GM23338 (cell line): ENCODE measurements around the gene TM4SF5.

Experiments used
- CREB1 ChIP-seq: fragments of 250-450 bp; sonication (Bioruptor Pico); IDR thresholded peaks from 2 replicates; pipeline ENCODE4 v1.5.0; 2020; ENCODE audit warnings: low read depth, mild to moderate bottlenecking, moderate library complexity
- CTCF ChIP-seq, 2 experiments: fragments of 200-600 bp in 1 of 2; sonication (generic) in 1 of 2; conservative IDR thresholded peaks; 2 replicates each; pipeline versions ENCODE4 v1.5.1 to v1.6.1; 2016 to 2017; ENCODE audit warnings: antibody characterized with exemption in 2 of 2, low read depth in 2 of 2, mild to moderate bottlenecking in 2 of 2, moderate library complexity in 1 of 2
- EZH2 ChIP-seq: fragments of 200-600 bp; sonication (generic); IDR thresholded peaks from one replicate; pipeline ENCODE4 v1.8.0; 2017; ENCODE audit warnings: antibody characterized with exemption, mild to moderate bottlenecking, low read depth; ENCODE audit not compliant: unreplicated experiment
- EZH2phosphoT487 ChIP-seq: fragments of 200-600 bp; sonication (generic); IDR thresholded peaks from one replicate; pipeline ENCODE4 v1.8.1; 2018; ENCODE audit warnings: antibody characterized with exemption; ENCODE audit not compliant: unreplicated experiment
- JUNB ChIP-seq: IDR thresholded peaks from one replicate; pipeline ENCODE4 v1.6.1; 2016; ENCODE audit warnings: antibody characterized with exemption; ENCODE audit not compliant: unreplicated experiment
- NANOG ChIP-seq: IDR thresholded peaks from 2 replicates; pipeline ENCODE4 v1.6.1; 2016; ENCODE audit warnings: antibody characterized with exemption, borderline replicate concordance
- POLR2AphosphoS5 ChIP-seq: IDR thresholded peaks from 2 replicates; pipeline ENCODE4 v1.6.1; 2016; ENCODE audit warnings: antibody characterized with exemption, low read depth
- STAT1 ChIP-seq: IDR thresholded peaks from one replicate; pipeline ENCODE4 v1.6.1; 2016; ENCODE audit warnings: antibody characterized with exemption; ENCODE audit not compliant: unreplicated experiment
- ZNF114 ChIP-seq: fragments of 250-450 bp; sonication (Bioruptor Pico); IDR thresholded peaks from 2 replicates; pipeline ENCODE4 v1.5.0; 2020; ENCODE audit warnings: mild to moderate bottlenecking, moderate library complexity
- ZNF331 ChIP-seq: fragments of 250-450 bp; sonication (Bioruptor Pico); IDR thresholded peaks from 2 replicates; pipeline ENCODE4 v1.5.0; 2020; ENCODE audit warnings: low read depth, mild to moderate bottlenecking, moderate library complexity
- TF ChIP-seq, protein P1 (sequence below): IDR thresholded peaks from 2 replicates; pipeline ENCODE4 v1.6.1; 2016; ENCODE audit warnings: antibody characterized with exemption
- TF ChIP-seq, protein P2 (sequence below): IDR thresholded peaks from one replicate; pipeline ENCODE4 v1.6.1; 2018; ENCODE audit warnings: antibody characterized with exemption; ENCODE audit not compliant: unreplicated experiment
- TF ChIP-seq, protein P3 (sequence below): fragments of 250-450 bp; sonication (Bioruptor Pico); IDR thresholded peaks from 2 replicates; pipeline ENCODE4 v1.5.0; 2020; ENCODE audit warnings: mild to moderate bottlenecking, moderate library complexity

- TF ChIP-seq CTCF (conservative IDR thresholded peaks at IDR 0.05; ENCODE audit: low read depth in 2 of 2) (no peak), ZNF114 (CRISPR knock-in tag) (no peak), EZH2 (no peak), POLR2AphosphoS5 (no peak), CREB1 (CRISPR knock-in tag) (no peak), EZH2phosphoT487 (no peak), NANOG (no peak), JUNB (no peak), ZNF331 (no peak), STAT1 (no peak)
- TF ChIP-seq, protein P1, sequence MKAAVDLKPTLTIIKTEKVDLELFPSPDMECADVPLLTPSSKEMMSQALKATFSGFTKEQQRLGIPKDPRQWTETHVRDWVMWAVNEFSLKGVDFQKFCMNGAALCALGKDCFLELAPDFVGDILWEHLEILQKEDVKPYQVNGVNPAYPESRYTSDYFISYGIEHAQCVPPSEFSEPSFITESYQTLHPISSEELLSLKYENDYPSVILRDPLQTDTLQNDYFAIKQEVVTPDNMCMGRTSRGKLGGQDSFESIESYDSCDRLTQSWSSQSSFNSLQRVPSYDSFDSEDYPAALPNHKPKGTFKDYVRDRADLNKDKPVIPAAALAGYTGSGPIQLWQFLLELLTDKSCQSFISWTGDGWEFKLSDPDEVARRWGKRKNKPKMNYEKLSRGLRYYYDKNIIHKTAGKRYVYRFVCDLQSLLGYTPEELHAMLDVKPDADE = no peak
- TF ChIP-seq, protein P2, sequence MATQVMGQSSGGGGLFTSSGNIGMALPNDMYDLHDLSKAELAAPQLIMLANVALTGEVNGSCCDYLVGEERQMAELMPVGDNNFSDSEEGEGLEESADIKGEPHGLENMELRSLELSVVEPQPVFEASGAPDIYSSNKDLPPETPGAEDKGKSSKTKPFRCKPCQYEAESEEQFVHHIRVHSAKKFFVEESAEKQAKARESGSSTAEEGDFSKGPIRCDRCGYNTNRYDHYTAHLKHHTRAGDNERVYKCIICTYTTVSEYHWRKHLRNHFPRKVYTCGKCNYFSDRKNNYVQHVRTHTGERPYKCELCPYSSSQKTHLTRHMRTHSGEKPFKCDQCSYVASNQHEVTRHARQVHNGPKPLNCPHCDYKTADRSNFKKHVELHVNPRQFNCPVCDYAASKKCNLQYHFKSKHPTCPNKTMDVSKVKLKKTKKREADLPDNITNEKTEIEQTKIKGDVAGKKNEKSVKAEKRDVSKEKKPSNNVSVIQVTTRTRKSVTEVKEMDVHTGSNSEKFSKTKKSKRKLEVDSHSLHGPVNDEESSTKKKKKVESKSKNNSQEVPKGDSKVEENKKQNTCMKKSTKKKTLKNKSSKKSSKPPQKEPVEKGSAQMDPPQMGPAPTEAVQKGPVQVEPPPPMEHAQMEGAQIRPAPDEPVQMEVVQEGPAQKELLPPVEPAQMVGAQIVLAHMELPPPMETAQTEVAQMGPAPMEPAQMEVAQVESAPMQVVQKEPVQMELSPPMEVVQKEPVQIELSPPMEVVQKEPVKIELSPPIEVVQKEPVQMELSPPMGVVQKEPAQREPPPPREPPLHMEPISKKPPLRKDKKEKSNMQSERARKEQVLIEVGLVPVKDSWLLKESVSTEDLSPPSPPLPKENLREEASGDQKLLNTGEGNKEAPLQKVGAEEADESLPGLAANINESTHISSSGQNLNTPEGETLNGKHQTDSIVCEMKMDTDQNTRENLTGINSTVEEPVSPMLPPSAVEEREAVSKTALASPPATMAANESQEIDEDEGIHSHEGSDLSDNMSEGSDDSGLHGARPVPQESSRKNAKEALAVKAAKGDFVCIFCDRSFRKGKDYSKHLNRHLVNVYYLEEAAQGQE = no peak
- TF ChIP-seq, protein P3, sequence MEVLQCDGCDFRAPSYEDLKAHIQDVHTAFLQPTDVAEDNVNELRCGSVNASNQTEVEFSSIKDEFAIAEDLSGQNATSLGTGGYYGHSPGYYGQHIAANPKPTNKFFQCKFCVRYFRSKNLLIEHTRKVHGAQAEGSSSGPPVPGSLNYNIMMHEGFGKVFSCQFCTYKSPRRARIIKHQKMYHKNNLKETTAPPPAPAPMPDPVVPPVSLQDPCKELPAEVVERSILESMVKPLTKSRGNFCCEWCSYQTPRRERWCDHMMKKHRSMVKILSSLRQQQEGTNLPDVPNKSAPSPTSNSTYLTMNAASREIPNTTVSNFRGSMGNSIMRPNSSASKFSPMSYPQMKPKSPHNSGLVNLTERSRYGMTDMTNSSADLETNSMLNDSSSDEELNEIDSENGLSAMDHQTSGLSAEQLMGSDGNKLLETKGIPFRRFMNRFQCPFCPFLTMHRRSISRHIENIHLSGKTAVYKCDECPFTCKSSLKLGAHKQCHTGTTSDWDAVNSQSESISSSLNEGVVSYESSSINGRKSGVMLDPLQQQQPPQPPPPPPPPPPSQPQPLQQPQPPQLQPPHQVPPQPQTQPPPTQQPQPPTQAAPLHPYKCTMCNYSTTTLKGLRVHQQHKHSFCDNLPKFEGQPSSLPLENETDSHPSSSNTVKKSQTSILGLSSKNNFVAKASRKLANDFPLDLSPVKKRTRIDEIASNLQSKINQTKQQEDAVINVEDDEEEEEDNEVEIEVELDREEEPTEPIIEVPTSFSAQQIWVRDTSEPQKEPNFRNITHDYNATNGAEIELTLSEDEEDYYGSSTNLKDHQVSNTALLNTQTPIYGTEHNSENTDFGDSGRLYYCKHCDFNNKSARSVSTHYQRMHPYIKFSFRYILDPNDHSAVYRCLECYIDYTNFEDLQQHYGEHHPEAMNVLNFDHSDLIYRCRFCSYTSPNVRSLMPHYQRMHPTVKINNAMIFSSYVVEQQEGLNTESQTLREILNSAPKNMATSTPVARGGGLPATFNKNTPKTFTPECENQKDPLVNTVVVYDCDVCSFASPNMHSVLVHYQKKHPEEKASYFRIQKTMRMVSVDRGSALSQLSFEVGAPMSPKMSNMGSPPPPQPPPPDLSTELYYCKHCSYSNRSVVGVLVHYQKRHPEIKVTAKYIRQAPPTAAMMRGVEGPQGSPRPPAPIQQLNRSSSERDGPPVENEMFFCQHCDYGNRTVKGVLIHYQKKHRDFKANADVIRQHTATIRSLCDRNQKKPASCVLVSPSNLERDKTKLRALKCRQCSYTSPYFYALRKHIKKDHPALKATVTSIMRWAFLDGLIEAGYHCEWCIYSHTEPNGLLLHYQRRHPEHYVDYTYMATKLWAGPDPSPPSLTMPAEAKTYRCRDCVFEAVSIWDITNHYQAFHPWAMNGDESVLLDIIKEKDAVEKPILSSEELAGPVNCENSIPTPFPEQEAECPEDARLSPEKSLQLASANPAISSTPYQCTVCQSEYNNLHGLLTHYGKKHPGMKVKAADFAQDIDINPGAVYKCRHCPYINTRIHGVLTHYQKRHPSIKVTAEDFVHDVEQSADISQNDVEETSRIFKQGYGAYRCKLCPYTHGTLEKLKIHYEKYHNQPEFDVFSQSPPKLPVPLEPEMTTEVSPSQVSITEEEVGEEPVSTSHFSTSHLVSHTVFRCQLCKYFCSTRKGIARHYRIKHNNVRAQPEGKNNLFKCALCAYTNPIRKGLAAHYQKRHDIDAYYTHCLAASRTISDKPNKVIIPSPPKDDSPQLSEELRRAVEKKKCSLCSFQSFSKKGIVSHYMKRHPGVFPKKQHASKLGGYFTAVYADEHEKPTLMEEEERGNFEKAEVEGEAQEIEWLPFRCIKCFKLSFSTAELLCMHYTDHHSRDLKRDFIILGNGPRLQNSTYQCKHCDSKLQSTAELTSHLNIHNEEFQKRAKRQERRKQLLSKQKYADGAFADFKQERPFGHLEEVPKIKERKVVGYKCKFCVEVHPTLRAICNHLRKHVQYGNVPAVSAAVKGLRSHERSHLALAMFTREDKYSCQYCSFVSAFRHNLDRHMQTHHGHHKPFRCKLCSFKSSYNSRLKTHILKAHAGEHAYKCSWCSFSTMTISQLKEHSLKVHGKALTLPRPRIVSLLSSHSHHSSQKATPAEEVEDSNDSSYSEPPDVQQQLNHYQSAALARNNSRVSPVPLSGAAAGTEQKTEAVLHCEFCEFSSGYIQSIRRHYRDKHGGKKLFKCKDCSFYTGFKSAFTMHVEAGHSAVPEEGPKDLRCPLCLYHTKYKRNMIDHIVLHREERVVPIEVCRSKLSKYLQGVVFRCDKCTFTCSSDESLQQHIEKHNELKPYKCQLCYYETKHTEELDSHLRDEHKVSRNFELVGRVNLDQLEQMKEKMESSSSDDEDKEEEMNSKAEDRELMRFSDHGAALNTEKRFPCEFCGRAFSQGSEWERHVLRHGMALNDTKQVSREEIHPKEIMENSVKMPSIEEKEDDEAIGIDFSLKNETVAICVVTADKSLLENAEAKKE (CRISPR knock-in tag) = no peak
Observed at GRCh38 chr17:4751932-4752331, 19.8 kb upstream of the TM4SF5 start.
